ENCODE results near the gene LAMP2. TPM values are rescaled to one million over a fixed set of nuclear protein-coding genes. Genes with fewer than 3 reads are reported as not detected.

The LAMP2 gene
- total and polyA plus RNA-seq, 2 of the 8 experiments (the other 6 are each of a cell fraction or from before 2014, with no cell fraction given), result 21.2 to 29.9 TPM

- H3K9ac ChIP-seq (replicated peaks in 1 of 4; ENCODE audit: extremely low read depth in 1 of 4, low read depth in 3 of 4, low read length in 3 of 4), result no peak overlapping the region
- no peak overlapping the region for H3K4ac ChIP-seq (replicated peaks; ENCODE audit: insufficient read length, low read depth, low read length)
- H4K8ac ChIP-seq (ENCODE audit: extremely low read depth, insufficient read depth, low read length), result no peak overlapping the region
- no peaks in the 10 kb centered on the region for H3K36me3 ChIP-seq (ENCODE audit: control insufficient read depth in 2 of 4, insufficient read depth in 4 of 4, low read length in 3 of 4)
- H3K4me1 ChIP-seq (replicated peaks in 1 of 4; ENCODE audit: control insufficient read depth in 3 of 4, insufficient read depth in 4 of 4, low read length in 3 of 4), result peaks cover 0 to 3% (median 0%) of the 10 kb centered on the region in 4 experiments; a peak in 1 of 7 replicates
- H3K23me2 ChIP-seq (ENCODE audit: low read depth, low read length), result no peaks in the 10 kb centered on the region
- H2BK12ac ChIP-seq (ENCODE audit: low read depth, low read length), result no peak overlapping the region
- ChIA-PET CTCF (ENCODE audit: partially characterized antibody) (no interaction called here), POLR2A (ENCODE audit: partially characterized antibody) (no interaction called here)
- H3K18ac ChIP-seq (ENCODE audit: extremely low read depth, low read length), result no peak overlapping the region
- no peak overlapping the region for H4K5ac ChIP-seq (ENCODE audit: insufficient read length, low read depth, low read length)
- H3K4me2 ChIP-seq (ENCODE audit: insufficient read depth in 1 of 2, low read depth in 2 of 2, low read length in 2 of 2), result no peak overlapping the region
- no peak overlapping the region for H2AFZ ChIP-seq (ENCODE audit: low read length)
- no peaks in the 10 kb centered on the region for H4K20me1 ChIP-seq (replicated peaks in 1 of 2; ENCODE audit: control insufficient read depth in 1 of 2, insufficient read depth in 2 of 2, low read length in 2 of 2)
- no peak overlapping the region for H2BK120ac ChIP-seq (replicated peaks; ENCODE audit: low read depth, low read length)
- H2BK15ac ChIP-seq (ENCODE audit: low read length), result no peak overlapping the region
- H3K23ac ChIP-seq (ENCODE audit: insufficient read length), result no peak overlapping the region
- no peak overlapping the region for H2AK5ac ChIP-seq (ENCODE audit: low read depth, low read length)
- no peak overlapping the region for H2BK20ac ChIP-seq (ENCODE audit: low read length)
- no peaks in the 10 kb centered on the region for H3K9me3 ChIP-seq (ENCODE audit: insufficient read depth in 2 of 2, low read depth in 1 of 2, low read length in 1 of 2)
- no peaks in the 10 kb centered on the region for H3K79me2 ChIP-seq (ENCODE audit: control insufficient read depth in 1 of 2, insufficient read depth in 2 of 2, low read length in 2 of 2)
- FAIRE-seq, result no peak
- no peak overlapping the region for H3K56ac ChIP-seq (replicated peaks; ENCODE audit: insufficient read length, low read depth, low read length)
- H3K27ac ChIP-seq (ENCODE audit: low read depth, low read length), result no peak overlapping the region
- no peaks in the 10 kb centered on the region for H3K79me1 ChIP-seq (ENCODE audit: low read depth, low read length)
- TF ChIP-seq KDM5A (IDR thresholded peaks at IDR 0.05; ENCODE audit: low read length) (no peak), CREB1 (IDR thresholded peaks at IDR 0.05) (no peak), TAF1 (IDR thresholded peaks at IDR 0.05; ENCODE audit: low read depth, low read length) (no peak), TAF7 (optimal IDR thresholded peaks at IDR 0.05; ENCODE audit: borderline replicate concordance, low read depth, low read length) (no peak)
- H4K91ac ChIP-seq (replicated peaks; ENCODE audit: insufficient read length, low read length), result no peak overlapping the region
- no peaks in the 10 kb centered on the region for H3K27me3 ChIP-seq (replicated peaks in 1 of 4; ENCODE audit: control insufficient read depth in 3 of 4, extremely low read depth in 1 of 4, insufficient read depth in 3 of 4, low read length in 3 of 4)
- 76% methylated on average over 5 of the region's 5 CpGs; no CpG with 5 or more reads in 1 of the 2 experiments for WGBS, 2 experiments (ENCODE audit: extremely low coverage in 1 of 2, insufficient coverage in 1 of 2, insufficient read length in 1 of 2, insufficient replicate concordance in 2 of 2, low coverage in 1 of 2, low lambda C conversion rate in 2 of 2, missing lambda C conversion rate in 1 of 2)
- no peak overlapping the region for H3K4me3 ChIP-seq (ENCODE audit: extremely low read depth in 1 of 4, insufficient read depth in 2 of 4, low read depth in 3 of 4, low read length in 4 of 4)
- no peak overlapping the region for H2BK5ac ChIP-seq (ENCODE audit: low read depth, low read length)
- H3K14ac ChIP-seq (ENCODE audit: insufficient read length), result no peak overlapping the region
- no peak for DNase-seq (ENCODE audit: low read depth in 1 of 2, low spot score in 2 of 2)
These were observed 62.5 kb downstream of the LAMP2 start for GRCh38 chrX:120406638-120407037.
